Thyroid gland (tissue), 4 donors: Measurements from ENCODE around the gene PADI1.

Experiments
- CTCF ChIP-seq, 6 experiments: fragments of 200-600 bp in 3 of 6; fragments of 450-650 bp in 3 of 6; sonication (generic) in 3 of 6; IDR thresholded peaks; one replicate each; pipeline ENCODE4 v1.5.1; 2016 to 2019; ENCODE audit warnings: antibody characterized with exemption in 6 of 6, mild to moderate bottlenecking in 2 of 6, inconsistent platforms in 1 of 6, moderate library complexity in 1 of 6
- POLR2A ChIP-seq, 2 donors: fragments of 450-650 bp; IDR thresholded peaks; one replicate each; pipeline ENCODE4 v1.6.1; 2017; ENCODE audit warnings: antibody characterized with exemption in 2 of 2, mild to moderate bottlenecking in 2 of 2, moderate library complexity in 1 of 2

- TF ChIP-seq CTCF (IDR thresholded peaks at IDR 0.05) (no peak), POLR2A (IDR thresholded peaks at IDR 0.05) (no peak)
Measured at GRCh38 chr1:17176306-17177061, 28.4 kb upstream of the PADI1 start.
